ENCODE measurements around the gene CUL1. TPM values are rescaled to one million over a fixed set of nuclear protein-coding genes. Genes with fewer than 3 reads are reported as not detected.

CUL1 gene
- polyA plus RNA-seq, 5 donors, result 46.2 to 66.8 (median 58.4) TPM

- no peak for DNase-seq
Measured at GRCh38 chr7:148849393-148850098, 150.8 kb downstream of the CUL1 start.

GRCh38 chr7:148850564-148850963, 151.9 kb downstream of the CUL1 start:
- no peak for DNase-seq

Other genes starting within 250 kb of the CUL1 start
- not detected for gene C7orf33, start 108.1 kb upstream of the CUL1 start, polyA plus RNA-seq (ENCODE audit: insufficient read depth in 1 of 5, insufficient read length in 5 of 5, low replicate concordance in 1 of 5)
- 10 to 100 TPM; 35.0 to 61.3 (median 48.7) TPM for gene EZH2, start 185.4 kb downstream of the CUL1 start, polyA plus RNA-seq (ENCODE audit: insufficient read depth in 1 of 5, insufficient read length in 5 of 5, low replicate concordance in 1 of 5)

All from right lung (tissue), 5 donors.